ENCODE data around the gene SPATA9.

- TF ChIP-seq CTCF (IDR thresholded peaks at IDR 0.05) (no peak), EZH2 (IDR thresholded peaks at IDR 0.05; ENCODE audit: borderline replicate concordance, insufficient read depth, low read depth, low read length, poor library complexity, severe bottlenecking) (no peak)
These were observed 51.4 kb downstream of the SPATA9 start for GRCh38 chr5:95631255-95631958.

All from B cell (primary cell).